Kidney (tissue), 14 donors: Measurements from ENCODE around the gene FAM20C. TPM values are rescaled to one million over a fixed set of nuclear protein-coding genes. Genes with fewer than 3 reads are reported as not detected.

Experiments used
- DNase-seq, 5 donors: peaks; one replicate each; pipeline ENCODE4 v3.0.0-alpha.2; 2013 to 2020
- FAIRE-seq: peaks from 2 replicates; lab custom pipeline; 2012; peaks lifted over from hg19 to GRCh38; lab: Jason Lieb, UNC
- H3K27ac ChIP-seq, 2 donors: one replicate each; pipeline ENCODE4 v1.7.0; 2013; ENCODE audit warnings: low read depth in 2 of 2, low read length in 2 of 2, inconsistent platforms in 1 of 2
- H3K27me3 ChIP-seq: one replicate; pipeline ENCODE4 v1.7.1; 2013; ENCODE audit warnings: low read length, inconsistent platforms; ENCODE audit not compliant: control insufficient read depth, insufficient read depth
- H3K36me3 ChIP-seq, 3 donors: one replicate each; pipeline versions ENCODE4 v1.7.0 to v1.7.1; 2013; ENCODE audit warnings: low read length in 3 of 3, control low read depth in 1 of 3, inconsistent platforms in 1 of 3; ENCODE audit not compliant: insufficient read depth in 3 of 3, control insufficient read depth in 2 of 3
- H3K4me1 ChIP-seq, 3 donors: one replicate each; pipeline versions ENCODE4 v1.7.0 to v1.7.1; 2013; ENCODE audit warnings: low read length in 3 of 3, inconsistent platforms in 1 of 3, low read depth in 1 of 3; ENCODE audit not compliant: control insufficient read depth in 2 of 3, insufficient read depth in 2 of 3
- H3K4me3 ChIP-seq, 3 donors: one replicate each; pipeline versions ENCODE4 v1.7.0 to v1.8.1; 2013; ENCODE audit warnings: low read length in 3 of 3, control low read depth in 1 of 3, inconsistent platforms in 1 of 3
- H3K9ac ChIP-seq, 3 donors: one replicate each; pipeline versions ENCODE4 v1.7.0 to v1.7.1; 2013; ENCODE audit warnings: low read length in 3 of 3, control low read depth in 1 of 3, inconsistent platforms in 1 of 3
- H3K9me3 ChIP-seq, 3 donors: one replicate each; pipeline versions ENCODE4 v1.7.0 to v1.7.1; 2013; ENCODE audit warnings: low read length in 3 of 3, control low read depth in 1 of 3, inconsistent platforms in 1 of 3; ENCODE audit not compliant: control insufficient read depth in 2 of 3, insufficient read depth in 1 of 3
- CTCF ChIP-seq: IDR thresholded peaks from 3 replicates; pipeline ENCODE4 v1.5.1; 2012; ENCODE audit warnings: mild to moderate bottlenecking, moderate library complexity, borderline replicate concordance; ENCODE audit not compliant: insufficient read depth; ENCODE audit errors: extremely low read depth
- intact Hi-C: fragments of 100-400 bp; cut with DNase I; formaldehyde crosslinking; loops from one replicate; pipeline ENCODE4 v1.11.1; 2022
- polyA plus RNA-seq: library from polyadenylated mRNA; stranded (reverse); fragments of 350-450 nt; fragmentation: Illumina TruSeq; extraction: RNeasy Lipid Tissue Mini Kit (QIAGEN cat#74804); gene quantifications from one replicate; pipeline ENCODE4 v1.2.3, GENCODE V29; 2014; ENCODE audit warnings: low read depth, low replicate concordance; ENCODE audit not compliant: insufficient read depth
- total RNA-seq: library from RNA; stranded (reverse); fragmentation: NEBNext Ultra II Directional; extraction: Animal tissue kit (Norgen Biotek cat#: 25700); gene quantifications from one replicate; pipeline ENCODE4 v1.2.1, GENCODE V29; 2021
- donor health status: control.
- donor health status: control.
- donor health status: control.
- donor health status: control.
- donor health status: control.
- donor health status: DM: yes; HTN: yes; CAD: no.
- donor health status: Normal renal cell carcinoma (clear cell type).

FAM20C gene
- total and polyA plus RNA-seq, 2 donors from 2014 or later = 84.9 to 114 TPM

GRCh38 chr7:234051-234707 lies 41.8 kb downstream of the FAM20C start:
- no peak overlapping the region for H3K4me3 ChIP-seq
- DNase-seq (no peak), FAIRE-seq (no peak)
- H3K27me3 ChIP-seq = no peaks in the 10 kb centered on the region
- H3K9ac ChIP-seq = peak overlapping the region in 2 of 3 donors; percentile 32 to 58
- intact Hi-C loops = no loop called here
- H3K36me3 ChIP-seq = peaks cover 2 to 6% (median 3%) of the 10 kb centered on the region in 3 donors
- no peaks in the 10 kb centered on the region for H3K9me3 ChIP-seq
- peak overlapping the region; percentile 86 to 94 for H3K27ac ChIP-seq
- no peak for TF ChIP-seq CTCF
- H3K4me1 ChIP-seq = peaks cover 0 to 43% (median 31%) of the 10 kb centered on the region in 3 donors

GRCh38 chr7:234708-235553 lies 42.6 kb downstream of the FAM20C start:
- no peaks in the 10 kb centered on the region for H3K9me3 ChIP-seq
- H3K9ac ChIP-seq = peak overlapping the region in 2 of 3 donors; percentile 32 to 58
- H3K36me3 ChIP-seq = peaks cover 2 to 6% (median 3%) of the 10 kb centered on the region in 3 donors
- peak overlapping the region; percentile 86 to 94 for H3K27ac ChIP-seq
- FAIRE-seq (no peak), DNase-seq (peak in 1 of 5 donors; percentile 87)
- intact Hi-C loops = no loop called here
- no peak overlapping the region for H3K4me3 ChIP-seq
- no peaks in the 10 kb centered on the region for H3K27me3 ChIP-seq
- H3K4me1 ChIP-seq = peaks cover 0 to 38% (median 23%) of the 10 kb centered on the region in 3 donors
- TF ChIP-seq CTCF = no peak

GRCh38 chr7:235576-236395 lies 43.4 kb downstream of the FAM20C start:
- H3K36me3 ChIP-seq = peaks cover 3 to 6% (median 4%) of the 10 kb centered on the region in 3 donors
- H3K9me3 ChIP-seq = peaks cover 0 to 2% (median 0%) of the 10 kb centered on the region in 3 donors
- no peaks in the 10 kb centered on the region for H3K27me3 ChIP-seq
- DNase-seq (peak in 2 of 5 donors; percentile 52 to 89), FAIRE-seq (no peak)
- peak overlapping the region; percentile 86 to 94 for H3K27ac ChIP-seq
- intact Hi-C loops = no loop called here
- H3K4me1 ChIP-seq = peaks cover 0 to 44% (median 22%) of the 10 kb centered on the region in 3 donors
- H3K4me3 ChIP-seq = no peak overlapping the region
- peak overlapping the region in 1 of 3 donors; percentile 51 for H3K9ac ChIP-seq
- no peak for TF ChIP-seq CTCF
